NCI-H2227 (cell line): ENCODE measurements around the gene ZNRF4.
A peak's percentile ranks its signal among the peaks of the same experiment; 100 is the strongest.
"Not testable (repeated sequence)": the region's sequence is repeated elsewhere in the genome, so short reads cannot be mapped to it uniquely, and the experiment has no call there.

Experiments
- DNase-seq: peaks from one replicate; lab custom pipeline; 2025; ENCODE audit not compliant: unreplicated experiment; lab: John Stamatoyannopoulos, UW

The ZNRF4 gene

GRCh38 chr19:5472286-5472685 lies 17.1 kb downstream of the ZNRF4 start:
- DNase-seq: no peak

GRCh38 chr19:5473646-5474045 lies 18.4 kb downstream of the ZNRF4 start:
- DNase-seq: no peak

GRCh38 chr19:5477451-5478215 lies 22.4 kb downstream of the ZNRF4 start:
- no peak for DNase-seq

GRCh38 chr19:5478241-5478924 lies 23.2 kb downstream of the ZNRF4 start:
- DNase-seq: no peak

GRCh38 chr19:5478925-5479588 lies 23.8 kb downstream of the ZNRF4 start:
- no peak for DNase-seq

- DNase-seq: peak; percentile 80
Observed at GRCh38 chr19:5479958-5480357, 24.7 kb downstream of the ZNRF4 start.

GRCh38 chr19:5480427-5480836 lies 25.2 kb downstream of the ZNRF4 start:
- DNase-seq: peak; percentile 28

GRCh38 chr19:5481957-5482356 lies 26.7 kb downstream of the ZNRF4 start:
- DNase-seq: no peak

GRCh38 chr19:5484398-5485285 lies 29.4 kb downstream of the ZNRF4 start:
- DNase-seq: peak; percentile 87

- DNase-seq: no peak
Observed at GRCh38 chr19:5485286-5485636, 30.0 kb downstream of the ZNRF4 start.

- DNase-seq: not testable (repeated sequence)
Observed at GRCh38 chr19:5485658-5486057, 30.4 kb downstream of the ZNRF4 start.

GRCh38 chr19:5487222-5487621 lies 32.0 kb downstream of the ZNRF4 start:
- no peak for DNase-seq

- DNase-seq: no peak
Observed at GRCh38 chr19:5489551-5489950, 34.3 kb downstream of the ZNRF4 start.

- no peak for DNase-seq
Observed at GRCh38 chr19:5491565-5491964, 36.3 kb downstream of the ZNRF4 start.

GRCh38 chr19:5492281-5492634 lies 37.0 kb downstream of the ZNRF4 start:
- DNase-seq: no peak

GRCh38 chr19:5492635-5493409 lies 37.6 kb downstream of the ZNRF4 start:
- DNase-seq: peak; percentile 17

- DNase-seq: no peak
Observed at GRCh38 chr19:5494773-5495172, 39.6 kb downstream of the ZNRF4 start.

- no peak for DNase-seq
Observed at GRCh38 chr19:5495792-5496191, 40.6 kb downstream of the ZNRF4 start.

- no peak for DNase-seq
Observed at GRCh38 chr19:5497297-5497696, 42.1 kb downstream of the ZNRF4 start.

GRCh38 chr19:5498830-5499550 lies 43.8 kb downstream of the ZNRF4 start:
- peak; percentile 93 for DNase-seq
